ENCODE measurements around the gene SLC43A1. TPM values are rescaled to one million over a fixed set of nuclear protein-coding genes. Genes with fewer than 3 reads are reported as not detected.

SLC43A1 gene
- total and polyA plus RNA-seq, 2 of the 4 experiments (the other 2 are of a cell fraction), result 10.0 to 17.0 TPM

GRCh38 chr11:57491371-57492061 is 24.0 kb downstream of the SLC43A1 start:
- no peak overlapping the region for H4K8ac ChIP-seq (ENCODE audit: low read depth in 2 of 2, low read length in 2 of 2)
- no peak overlapping the region for H2BK5ac ChIP-seq (ENCODE audit: low read depth, low read length, poor library complexity, severe bottlenecking)
- no peak overlapping the region for H2AK9ac ChIP-seq (replicated peaks; ENCODE audit: low read depth, low read length, poor library complexity)
- H3K4ac ChIP-seq (ENCODE audit: low read depth, low read length), result no peak overlapping the region
- peaks cover 39% of the 10 kb centered on the region for H3K36me3 ChIP-seq (ENCODE audit: control insufficient read depth, insufficient read depth, low read length)
- POLR2A ChIA-PET (ENCODE audit: unreplicated experiment), result no interaction called here
- H4K5ac ChIP-seq (ENCODE audit: low read depth, low read length), result no peak overlapping the region
- no peak overlapping the region for H2BK15ac ChIP-seq (ENCODE audit: low read depth, low read length)
- no peaks in the 10 kb centered on the region for H3K9me3 ChIP-seq (ENCODE audit: control insufficient read depth, insufficient read depth, low read length)
- H3K9ac ChIP-seq (ENCODE audit: low read depth, low read length), result no peak overlapping the region
- no peak overlapping the region for H3K27ac ChIP-seq (ENCODE audit: insufficient read depth, low read length)
- no peak overlapping the region for H3K18ac ChIP-seq (ENCODE audit: low read depth, low read length)
- in situ Hi-C loops (cut with MboI; ENCODE audit: low sequenced_read_pairs) (loop anchor here (10.0 to 25.0 kb wide), 2 partner anchors 153 to 1021 kb away; partner anchors contain the start of genes OR5B21 and YPEL4), intact Hi-C loops (cut with micrococcal nuclease) (no loop called here), dilution Hi-C loops (cut with HindIII; ENCODE audit: low sequenced_read_pairs, unreplicated experiment) (no loop called here)
- no peak overlapping the region for H3K56ac ChIP-seq (ENCODE audit: extremely low read depth, insufficient read depth, low read length)
- CTCF ChIA-PET, result interaction anchor here (1.0 to 2.5 kb wide), 3 partner anchors 24 to 35 kb away, joined by 3 to 9 read pairs (median 8); partner anchors contain the start of gene SLC43A1
- no peak overlapping the region for H2AFZ ChIP-seq (replicated peaks; ENCODE audit: low read length, poor library complexity)
- no peak overlapping the region for H3K4me2 ChIP-seq (ENCODE audit: low read depth, low read length)
- no peak overlapping the region for H2BK20ac ChIP-seq (ENCODE audit: low read depth, low read length)
- H3K79me1 ChIP-seq (ENCODE audit: low read depth in 1 of 2, low read length in 2 of 2), result no peaks in the 10 kb centered on the region; a peak in 1 of 4 replicates
- no peak overlapping the region for H3K4me3 ChIP-seq (ENCODE audit: insufficient read depth, low read depth, low read length)
- no peak overlapping the region for H4K91ac ChIP-seq (ENCODE audit: insufficient read depth, low read depth, low read length)
- peak; percentile 48; the same call in 1 of the 2 replicates for ATAC-seq (ENCODE audit: low read depth)
- H3K4me1 ChIP-seq (ENCODE audit: control insufficient read depth, insufficient read depth, low read length), result no peaks in the 10 kb centered on the region
- 80% methylated on average over 1 of the region's 11 CpGs; no CpG with 5 or more reads in 1 of the 2 experiments for WGBS, 2 experiments (ENCODE audit: extremely low coverage in 2 of 2, insufficient read length in 1 of 2)
- H3K23ac ChIP-seq (ENCODE audit: low read depth, low read length), result no peak overlapping the region
- no peaks in the 10 kb centered on the region; the same call in 1 of the 2 replicates for H4K20me1 ChIP-seq (ENCODE audit: insufficient read depth, low read length)
- no TSS peak for BruUV-seq (replicated peaks)
- peak; percentile 34 for TF ChIP-seq RAD21 (IDR thresholded peaks at IDR 0.05; ENCODE audit: low read length)
- no peak for TF ChIP-seq FOS (IDR thresholded peaks at IDR 0.05; ENCODE audit: low read depth, low read length)
- no peak for TF ChIP-seq USF2 (IDR thresholded peaks at IDR 0.05; ENCODE audit: low read depth, low read length)
- TF ChIP-seq CTCF (conservative IDR thresholded peaks at IDR 0.05; ENCODE audit: low read depth, low read length), result peak; percentile 47
- TF ChIP-seq SMC3 (IDR thresholded peaks at IDR 0.05; ENCODE audit: low read depth, low read length), result peak; percentile 42
- TF ChIP-seq NFE2L2 (IDR thresholded peaks at IDR 0.05; ENCODE audit: low read depth, low read length), result no peak
- no peak for TF ChIP-seq POLR2A (IDR thresholded peaks at IDR 0.05; ENCODE audit: low read depth, low read length)
- TF ChIP-seq CEBPB (IDR thresholded peaks at IDR 0.05; ENCODE audit: low read depth, low read length), result peak; percentile 93
- TF ChIP-seq RFX5 (IDR thresholded peaks at IDR 0.05; ENCODE audit: low read depth, low read length), result no peak
- H2BK120ac ChIP-seq (ENCODE audit: low read depth, low read length), result no peak overlapping the region
- H3K27me3 ChIP-seq (ENCODE audit: control insufficient read depth, insufficient read depth, low read length), result no peaks in the 10 kb centered on the region
- no peak overlapping the region for H3K14ac ChIP-seq (replicated peaks; ENCODE audit: low read depth, low read length)
- no peak for DNase-seq
- H3K9me1 ChIP-seq (ENCODE audit: insufficient read depth, low read length), result no peaks in the 10 kb centered on the region; the same call in 1 of the 2 replicates
- H2AK5ac ChIP-seq (ENCODE audit: low read depth, low read length), result no peak overlapping the region
